Stimulated activated CD8-positive, alpha-beta memory T cell treated with anti-CD3 and anti-CD28 coated beads, Interleukin-15, amount 100 ng/mL, for 48 hours (primary cell): ENCODE data around the gene BCL11B.
"Not testable (repeated sequence)": the region's sequence is repeated elsewhere in the genome, so short reads cannot be mapped to it uniquely, and the experiment has no call there.

ENCODE experiments used
- DNase-seq, 2 donors: peaks; one replicate each; pipeline ENCODE4 v3.0.0-alpha.2; 2020; ENCODE audit warnings: low read depth in 2 of 2

Gene BCL11B

GRCh38 chr14:99199846-99200653 is 71.9 kb downstream of the BCL11B start:
- no peak for DNase-seq

- no peak for DNase-seq
These were observed 73.1 kb downstream of the BCL11B start for GRCh38 chr14:99198746-99199502.

GRCh38 chr14:99196310-99196650 is 75.7 kb downstream of the BCL11B start:
- no peak for DNase-seq

- DNase-seq, result no peak
These were observed 76.2 kb downstream of the BCL11B start for GRCh38 chr14:99195602-99196309.

GRCh38 chr14:99194736-99195135 is 77.3 kb downstream of the BCL11B start:
- no peak for DNase-seq

GRCh38 chr14:99194136-99194535 is 77.9 kb downstream of the BCL11B start:
- DNase-seq, result no peak

- no peak for DNase-seq
These were observed 79.2 kb downstream of the BCL11B start for GRCh38 chr14:99192830-99193229.

- DNase-seq, result no peak
These were observed 79.9 kb downstream of the BCL11B start for GRCh38 chr14:99192028-99192621.

- no peak for DNase-seq
These were observed 80.5 kb downstream of the BCL11B start for GRCh38 chr14:99191395-99192027.

GRCh38 chr14:99190696-99191394 is 81.2 kb downstream of the BCL11B start:
- no peak for DNase-seq

GRCh38 chr14:99189201-99189801 is 82.7 kb downstream of the BCL11B start:
- DNase-seq, result no peak

- peak in 1 of 2 donors; percentile 34 for DNase-seq
These were observed 83.2 kb downstream of the BCL11B start for GRCh38 chr14:99188731-99189191.

GRCh38 chr14:99187858-99188257 is 84.1 kb downstream of the BCL11B start:
- DNase-seq, result no peak

- DNase-seq, result no peak
These were observed 84.9 kb downstream of the BCL11B start for GRCh38 chr14:99186956-99187690.

- DNase-seq, result not testable (repeated sequence)
These were observed 85.7 kb downstream of the BCL11B start for GRCh38 chr14:99186336-99186735.

- DNase-seq, result no peak
These were observed 86.4 kb downstream of the BCL11B start for GRCh38 chr14:99185436-99186068.

- DNase-seq, result no peak
These were observed 88.3 kb downstream of the BCL11B start for GRCh38 chr14:99183716-99184115.

GRCh38 chr14:99183311-99183710 is 88.7 kb downstream of the BCL11B start:
- DNase-seq, result no peak

- no peak for DNase-seq
These were observed 89.3 kb downstream of the BCL11B start for GRCh38 chr14:99182548-99183250.
